ENCODE results near the gene CREB3L1. TPM values are rescaled to one million over a fixed set of nuclear protein-coding genes. Genes with fewer than 3 reads are reported as not detected.

Gene CREB3L1
- total and polyA plus RNA-seq, 2 of the 13 experiments (the other 11 are each of a cell fraction or from before 2014, with no cell fraction given): not detected

- no TSS peak for BruUV-seq (replicated peaks)
- intact Hi-C loops (cut with micrococcal nuclease; ENCODE audit: unreplicated experiment) (no loop called here), in situ Hi-C loops (cut with HindIII; ENCODE audit: extremely low pct_ligation_motif_present, low pct_unique_long_range_greater_than_20kb) (no loop called here)
- Histone ChIP-seq H3K4me1 (ENCODE audit: insufficient read depth, low read length) (peaks cover 70% of the 10 kb centered on the region), H3K4me3 (replicated peaks in 1 of 3; ENCODE audit: insufficient read depth in 1 of 3, low read depth in 2 of 3, low read length in 3 of 3) (peak overlapping the region; percentile 73 to 99 (median 88)), H3K27ac (ENCODE audit: extremely low read length, insufficient read depth, low read length) (no peak overlapping the region), H3K27me3 (ENCODE audit: control insufficient read depth in 1 of 2, insufficient read depth in 2 of 2, low read length in 2 of 2) (peaks cover 0 to 9% of the 10 kb centered on the region in 2 experiments; a peak in 3 of 5 replicates), H3K9ac (ENCODE audit: insufficient read depth, low read depth, low read length) (peak overlapping the region; percentile 73), H3K79me2 (ENCODE audit: insufficient read depth, low read length) (peaks cover 10% of the 10 kb centered on the region), H3K36me3 (replicated peaks in 1 of 2; ENCODE audit: control insufficient read depth in 1 of 2, insufficient read depth in 2 of 2, low read length in 2 of 2) (no peaks in the 10 kb centered on the region), H4K20me1 (ENCODE audit: insufficient read depth, low read length) (no peaks in the 10 kb centered on the region), H3K4me2 (ENCODE audit: low read depth, low read length) (peak overlapping the region; percentile 94), H2AFZ (ENCODE audit: low read length) (no peak overlapping the region), H3K9me3 (ENCODE audit: low read length) (no peaks in the 10 kb centered on the region)
- DNase-seq (ENCODE audit: low spot score): no peak
- ChIA-PET CTCF (ENCODE audit: low intra/inter-chr PET ratio, low total read pairs) (no interaction called here), POLR2A (interaction anchor here (1.4 to 1.9 kb wide), 2 partner anchors 32 to 105 kb away, joined by 4 to 5 read pairs; no protein-coding TSS in a partner anchor)
- peak; percentile 20 for ATAC-seq
- 76% methylated on average over 19 of the region's 63 CpGs for WGBS (ENCODE audit: low lambda C conversion rate)
- FAIRE-seq: no peak
- TF ChIP-seq CEBPG (CRISPR knock-in tag; IDR thresholded peaks at IDR 0.05): no peak
- TF ChIP-seq MEIS1 (CRISPR knock-in tag; IDR thresholded peaks at IDR 0.05; ENCODE audit: borderline replicate concordance): 0 out of 2 replicates have a peak, but pooled peaks have one; percentile 40
- TF ChIP-seq ZFP82 (CRISPR knock-in tag; IDR thresholded peaks at IDR 0.05; ENCODE audit: borderline replicate concordance): no peak
- no peak for TF ChIP-seq ZZZ3 (CRISPR knock-in tag; IDR thresholded peaks at IDR 0.05; ENCODE audit: borderline replicate concordance)
- no peak for TF ChIP-seq SIX4 (CRISPR knock-in tag; IDR thresholded peaks at IDR 0.05)
- TF ChIP-seq PHF8 (CRISPR knock-in tag; IDR thresholded peaks at IDR 0.05): peak; percentile 57; the same call in 1 of the 2 replicates
- TF ChIP-seq ZNF749 (CRISPR knock-in tag; IDR thresholded peaks at IDR 0.05; ENCODE audit: borderline replicate concordance): no peak
- TF ChIP-seq CAMTA2 (CRISPR knock-in tag; IDR thresholded peaks at IDR 0.05; ENCODE audit: borderline replicate concordance): 0 out of 2 replicates have a peak, but pooled peaks have one; percentile 64
- TF ChIP-seq SRY (CRISPR knock-in tag; IDR thresholded peaks at IDR 0.05): 0 out of 2 replicates have a peak, but pooled peaks have one; percentile 24
- TF ChIP-seq HNF4G (IDR thresholded peaks at IDR 0.05; ENCODE audit: borderline replicate concordance, low read depth, low read length): 0 out of 2 replicates have a peak, but pooled peaks have one; percentile 26
- TF ChIP-seq HNF4G (CRISPR knock-in tag; IDR thresholded peaks at IDR 0.05; ENCODE audit: borderline replicate concordance, low read depth): no peak
- TF ChIP-seq BRD4 (CRISPR knock-in tag; IDR thresholded peaks at IDR 0.05): peak; percentile 64; the same call in 1 of the 2 replicates
- peak; percentile 41; the same call in 1 of the 2 replicates for TF ChIP-seq ZFY (CRISPR knock-in tag; IDR thresholded peaks at IDR 0.05)
- no peak for TF ChIP-seq HNF4A (CRISPR knock-in tag; IDR thresholded peaks at IDR 0.05)
- no peak for TF ChIP-seq NR2C2 (CRISPR knock-in tag; IDR thresholded peaks at IDR 0.05; ENCODE audit: borderline replicate concordance)
- no peak for TF ChIP-seq HDAC6 (IDR thresholded peaks at IDR 0.05; ENCODE audit: low read depth, low read length)
- TF ChIP-seq DMAP1 (CRISPR knock-in tag; IDR thresholded peaks at IDR 0.05): no peak; the same call in 1 of the 2 replicates
- TF ChIP-seq FOXK2 (IDR thresholded peaks at IDR 0.05): no peak
- TF ChIP-seq, protein P1, sequence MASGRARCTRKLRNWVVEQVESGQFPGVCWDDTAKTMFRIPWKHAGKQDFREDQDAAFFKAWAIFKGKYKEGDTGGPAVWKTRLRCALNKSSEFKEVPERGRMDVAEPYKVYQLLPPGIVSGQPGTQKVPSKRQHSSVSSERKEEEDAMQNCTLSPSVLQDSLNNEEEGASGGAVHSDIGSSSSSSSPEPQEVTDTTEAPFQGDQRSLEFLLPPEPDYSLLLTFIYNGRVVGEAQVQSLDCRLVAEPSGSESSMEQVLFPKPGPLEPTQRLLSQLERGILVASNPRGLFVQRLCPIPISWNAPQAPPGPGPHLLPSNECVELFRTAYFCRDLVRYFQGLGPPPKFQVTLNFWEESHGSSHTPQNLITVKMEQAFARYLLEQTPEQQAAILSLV (CRISPR knock-in tag; IDR thresholded peaks at IDR 0.05; ENCODE audit: borderline replicate concordance): peak; percentile 47; the same call in 1 of the 2 replicates
- TF ChIP-seq ZBTB4 (CRISPR knock-in tag; IDR thresholded peaks at IDR 0.05; ENCODE audit: borderline replicate concordance): no peak
- no peak for TF ChIP-seq ELF1 (CRISPR knock-in tag; IDR thresholded peaks at IDR 0.05)
- 0 out of 2 replicates have a peak, but pooled peaks have one; percentile 51 for TF ChIP-seq ZNF333 (CRISPR knock-in tag; IDR thresholded peaks at IDR 0.05; ENCODE audit: borderline replicate concordance)
Measured at GRCh38 chr11:46347637-46348311, 70.3 kb downstream of the CREB3L1 start.
